ENCODE results near the gene FAM200A. TPM values are rescaled to one million over a fixed set of nuclear protein-coding genes. Genes with fewer than 3 reads are reported as not detected.
A peak's percentile ranks its signal among the peaks of the same experiment; 100 is the strongest.

The FAM200A gene
- total RNA-seq, 1 donor from 2014 or later = 10.9 TPM

DNA sequence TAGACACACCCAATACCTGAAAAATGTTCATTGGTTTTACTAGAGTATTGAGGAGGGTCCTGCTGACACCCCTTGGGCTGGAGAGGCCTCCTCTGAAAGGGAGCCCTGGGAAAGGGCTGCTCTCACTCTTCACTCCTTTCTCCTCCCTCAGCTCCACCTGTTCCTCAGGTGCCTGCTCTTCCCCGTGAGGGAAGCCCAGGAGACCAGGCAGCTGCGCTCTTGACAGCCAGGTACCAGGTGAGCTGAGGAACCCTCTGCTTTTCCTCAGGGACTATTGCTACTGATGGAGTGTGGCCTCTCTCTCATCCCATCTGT, 9.8 kb upstream of the FAM200A start:
- H3K27me3 Mint-ChIP-seq (ENCODE audit: low read depth) = no peaks in the 10 kb centered on the region
- H3K4me3 Mint-ChIP-seq = peak overlapping the region; percentile 42
- TF ChIP-seq CTCF (conservative IDR thresholded peaks at IDR 0.05) = no peak

GRCh38 chr7:99560834-99561736, 9.2 kb upstream of the FAM200A start:
- Mint-ChIP-seq H3K4me3 (peak overlapping the region; percentile 81), H3K27ac (ENCODE audit: unreplicated experiment) (peak overlapping the region; percentile 50), H3K36me3 (ENCODE audit: low read depth) (peaks cover 26% of the 10 kb centered on the region), H3K27me3 (ENCODE audit: low read depth) (no peaks in the 10 kb centered on the region), H3K9me3 (no peaks in the 10 kb centered on the region), H3K4me1 (peaks cover 25% of the 10 kb centered on the region)
- no peak for DNase-seq (ENCODE audit: low read depth, low spot score)
- no peak for TF ChIP-seq CTCF (conservative IDR thresholded peaks at IDR 0.05)

More for the DNA sequence above, 9.8 kb upstream of the FAM200A start:
- Mint-ChIP-seq H3K9me3 (no peaks in the 10 kb centered on the region), H3K36me3 (ENCODE audit: low read depth) (peaks cover 26% of the 10 kb centered on the region), H3K4me1 (peaks cover 25% of the 10 kb centered on the region), H3K27ac (ENCODE audit: unreplicated experiment) (no peak overlapping the region)
- DNase-seq (ENCODE audit: low read depth, low spot score) = no peak

DNA sequence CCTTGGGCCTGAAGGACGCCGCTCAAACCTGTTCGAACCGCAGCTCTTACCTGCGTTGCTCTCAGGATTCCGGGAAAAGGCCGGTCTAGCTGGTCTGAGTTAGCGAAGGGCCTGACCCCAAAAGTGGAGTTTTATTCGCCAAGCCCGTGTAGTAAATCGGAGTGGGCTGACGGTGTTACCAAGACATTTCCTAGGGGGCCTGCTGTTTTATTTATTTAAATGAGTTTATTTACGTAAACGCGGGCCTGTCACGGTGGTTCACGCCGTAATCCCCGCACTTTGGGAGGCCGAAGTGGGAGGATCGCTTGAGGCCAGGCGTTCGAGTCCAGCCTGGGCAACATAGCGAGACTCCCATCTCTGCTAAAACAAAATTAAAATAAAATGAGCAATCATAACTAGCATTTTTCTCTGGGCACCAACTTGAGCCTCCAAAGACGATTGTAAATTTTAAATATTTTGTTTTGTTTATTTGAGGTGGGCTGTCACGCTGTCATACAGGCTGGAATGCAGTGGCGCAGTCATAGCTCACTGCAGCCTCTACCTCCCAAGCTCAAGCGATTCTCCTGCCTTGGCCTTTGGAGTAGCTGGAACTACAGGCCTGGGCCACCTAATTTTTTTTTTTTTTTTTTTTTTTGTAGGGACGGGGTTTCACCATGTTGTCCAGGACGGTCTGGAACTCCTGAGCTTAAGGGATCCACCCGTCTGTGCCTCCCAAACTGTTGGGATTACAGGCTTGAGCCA, 7.4 kb upstream of the FAM200A start:
- DNase-seq (ENCODE audit: low read depth, low spot score) = no peak
- H3K27me3 Mint-ChIP-seq (ENCODE audit: low read depth) = no peaks in the 10 kb centered on the region
- H3K4me1 Mint-ChIP-seq = peaks cover 25% of the 10 kb centered on the region
- peak overlapping the region; percentile 99 for H3K27ac Mint-ChIP-seq (ENCODE audit: unreplicated experiment)
- TF ChIP-seq CTCF (conservative IDR thresholded peaks at IDR 0.05) = no peak
- H3K9me3 Mint-ChIP-seq = no peaks in the 10 kb centered on the region
- peaks cover 28% of the 10 kb centered on the region for H3K36me3 Mint-ChIP-seq (ENCODE audit: low read depth)
- H3K4me3 Mint-ChIP-seq = peak overlapping the region; percentile 96

DNA sequence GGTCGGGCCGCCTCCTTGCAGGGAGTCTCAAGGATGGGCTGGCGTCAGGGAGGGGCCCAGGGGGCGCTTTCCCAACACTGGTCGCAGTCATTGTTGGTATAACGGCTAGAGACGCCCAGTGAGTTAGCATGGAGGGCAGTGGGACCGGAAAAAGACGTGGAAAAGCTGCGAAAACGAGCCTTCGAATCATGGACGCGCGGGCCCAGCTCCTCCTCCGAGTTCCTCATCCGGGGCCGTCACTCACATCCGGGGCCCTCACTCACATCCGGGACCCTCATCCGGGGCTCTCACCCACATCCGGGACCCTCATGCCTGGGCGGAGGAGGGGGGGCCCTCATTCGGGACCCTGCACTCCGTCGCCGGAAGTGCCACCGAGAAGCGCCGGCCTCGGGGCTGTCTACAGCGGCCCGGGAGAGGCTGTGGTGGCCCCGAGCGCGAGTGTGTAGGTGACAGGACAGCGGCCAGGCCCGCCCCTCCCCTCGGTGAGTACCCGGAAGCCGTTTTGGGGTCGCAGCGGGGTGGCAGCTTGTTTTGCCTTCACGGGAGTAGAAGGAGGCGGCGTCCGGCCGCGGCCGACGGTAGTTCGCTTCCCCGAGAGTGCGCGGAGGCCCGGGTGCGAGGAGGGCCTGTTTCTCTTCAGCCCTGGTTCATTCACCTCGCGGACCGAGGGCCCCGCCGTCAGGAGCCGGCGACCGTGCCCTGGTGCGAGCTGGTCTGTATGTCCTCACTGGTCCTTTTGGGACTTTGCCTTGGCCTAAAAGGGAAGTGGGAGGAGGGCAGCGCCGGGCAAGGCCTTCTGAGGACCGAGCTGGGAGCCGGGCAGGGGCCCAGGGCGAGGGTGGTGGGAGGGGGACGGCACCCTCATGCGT, 6.6 kb upstream of the FAM200A start, which contains the start of gene ZNF655:
ZNF655 (plus strand) TSS at position 337 of the 869 bp plus-strand sequence. CDS start 1,918 bp downstream, outside the sequence.
- Mint-ChIP-seq H3K4me1 (peaks cover 25% of the 10 kb centered on the region), H3K9me3 (no peaks in the 10 kb centered on the region), H3K4me3 (peak within 1 kb of the TSS; percentile 96), H3K36me3 (ENCODE audit: low read depth) (peaks cover 22% of the 10 kb centered on the region), H3K27me3 (ENCODE audit: low read depth) (no peaks in the 10 kb centered on the region), H3K27ac (ENCODE audit: unreplicated experiment) (peak within 1 kb of the TSS; percentile 99)
- TF ChIP-seq CTCF (conservative IDR thresholded peaks at IDR 0.05) = no peak
- peak; percentile 94 for DNase-seq (ENCODE audit: low read depth, low spot score)

DNA sequence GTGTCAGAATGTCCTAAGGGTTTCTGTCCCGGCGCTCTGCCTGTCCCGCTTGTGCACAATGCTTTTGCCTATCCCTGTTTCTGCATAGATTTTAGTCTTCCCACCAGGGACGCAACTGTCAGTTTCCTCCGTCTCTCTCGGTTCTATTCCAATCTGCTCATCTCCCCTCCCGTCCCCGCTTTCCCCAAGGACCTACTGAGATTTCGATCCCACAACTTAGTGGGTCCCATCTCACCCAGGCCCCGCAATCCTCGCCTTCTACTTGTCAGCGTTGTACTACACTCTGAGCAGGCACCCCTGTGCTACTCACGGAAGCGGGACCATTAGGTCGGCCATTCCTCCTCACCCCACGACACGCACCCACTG, 6.0 kb upstream of the FAM200A start:
- DNase-seq (ENCODE audit: low read depth, low spot score) = no peak
- no peaks in the 10 kb centered on the region for H3K27me3 Mint-ChIP-seq (ENCODE audit: low read depth)
- H3K36me3 Mint-ChIP-seq (ENCODE audit: low read depth) = peaks cover 22% of the 10 kb centered on the region
- H3K27ac Mint-ChIP-seq (ENCODE audit: unreplicated experiment) = peak overlapping the region; percentile 99
- TF ChIP-seq CTCF (conservative IDR thresholded peaks at IDR 0.05) = no peak
- H3K4me1 Mint-ChIP-seq = peaks cover 28% of the 10 kb centered on the region
- H3K9me3 Mint-ChIP-seq = no peaks in the 10 kb centered on the region
- H3K4me3 Mint-ChIP-seq = peak overlapping the region; percentile 96
